Inferior parietal cortex (tissue), 1 donor: ENCODE results near the gene TTC39A.

Experiments used
- DNase-seq: peaks from one replicate; pipeline ENCODE4 v3.0.0-alpha.2; 2016; ENCODE audit errors: extremely low spot score

The TTC39A gene

DNA sequence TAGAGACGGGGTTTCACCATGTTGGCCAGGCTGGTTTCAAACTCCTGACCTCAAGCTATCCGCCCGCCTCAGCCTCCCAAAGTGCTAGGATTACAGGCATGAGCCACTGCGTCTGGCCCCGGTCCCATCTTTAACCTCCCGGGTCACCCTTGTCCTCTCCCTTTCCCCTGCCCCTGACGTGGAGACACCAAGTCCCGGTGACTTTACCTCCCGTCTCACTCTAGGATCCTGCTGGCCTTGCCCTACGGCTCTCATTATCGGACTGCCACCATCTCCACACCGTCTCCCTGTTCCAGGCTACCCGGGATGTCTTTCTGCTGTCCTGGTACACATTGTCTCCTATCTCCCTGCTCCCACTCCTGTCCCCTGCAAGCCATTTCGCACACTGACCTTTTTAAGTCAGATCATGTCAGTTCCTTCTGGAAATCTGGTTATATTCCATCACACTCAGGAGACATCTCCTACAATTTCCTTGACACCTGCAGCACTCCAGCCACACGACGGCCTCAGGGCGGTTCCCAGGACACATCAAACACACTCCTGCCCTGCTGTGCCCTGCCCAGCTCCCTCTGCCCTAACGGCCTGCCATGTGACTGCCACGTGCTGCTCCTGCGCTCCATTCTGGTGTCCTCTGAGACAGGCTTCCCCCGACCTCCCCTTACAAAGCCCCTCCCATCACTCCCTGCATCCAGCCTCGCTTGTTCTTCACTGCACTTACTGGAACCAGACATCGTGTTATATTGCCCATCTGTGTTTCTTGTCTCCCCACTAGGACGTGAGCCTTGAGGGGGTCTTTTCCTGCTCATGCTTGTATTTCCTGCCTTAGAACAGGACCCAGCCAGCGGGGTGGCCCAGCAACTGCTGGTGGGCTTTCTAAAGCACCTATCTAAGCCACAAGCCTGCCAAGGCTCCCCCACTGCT, 32.7 kb downstream of the TTC39A start:
- no peak for DNase-seq

DNA sequence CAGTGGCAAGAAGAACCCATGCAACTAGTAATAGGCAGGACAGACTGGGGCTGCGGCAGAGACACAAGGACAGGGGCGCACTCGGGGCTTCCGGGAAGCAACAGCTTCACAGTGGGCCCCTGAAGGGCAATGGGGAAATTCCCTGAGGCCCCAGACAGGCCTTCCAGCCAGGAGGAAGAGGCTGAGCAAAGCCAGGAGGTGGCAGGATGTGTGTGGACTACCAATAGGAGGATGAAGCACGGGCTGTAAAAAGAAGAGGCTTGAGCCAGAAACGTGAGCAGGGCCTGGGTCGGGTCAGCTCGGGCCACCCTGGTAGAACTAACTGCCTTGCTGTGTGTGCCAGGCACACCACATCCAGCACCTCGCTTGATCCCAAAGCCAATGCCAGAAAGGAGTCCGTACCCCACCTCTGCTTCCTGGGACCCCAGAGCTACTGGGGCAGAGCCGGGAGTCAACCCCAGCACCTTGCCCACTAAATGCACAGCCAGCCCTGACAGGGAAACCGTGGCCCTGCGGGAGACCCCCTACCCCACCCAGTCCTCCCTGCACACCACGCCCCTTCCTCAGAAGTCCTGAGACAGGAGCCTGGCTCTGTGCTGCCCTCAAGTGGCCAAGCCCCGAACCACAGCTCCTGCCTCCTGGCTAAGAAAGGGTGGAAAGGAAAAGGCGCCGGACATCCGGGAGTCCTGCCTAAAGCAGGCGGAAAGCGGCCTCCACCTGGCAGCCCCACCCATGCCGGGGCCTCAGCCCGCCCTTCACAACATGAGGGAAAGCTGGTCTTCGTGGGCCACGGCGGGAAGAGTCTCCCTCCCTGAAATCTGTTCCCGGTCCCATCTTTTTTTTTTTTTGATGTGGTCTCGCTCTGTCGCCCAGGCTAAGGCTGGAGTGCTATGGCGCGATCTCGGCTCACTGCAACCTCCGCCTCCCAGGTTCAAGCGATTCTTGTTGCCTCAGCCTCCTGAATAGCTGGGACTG, 33.7 kb downstream of the TTC39A start:
- peak; percentile 88 for DNase-seq

GRCh38 chr1:51295926-51296325, 34.4 kb downstream of the TTC39A start:
- DNase-seq = no peak

DNA sequence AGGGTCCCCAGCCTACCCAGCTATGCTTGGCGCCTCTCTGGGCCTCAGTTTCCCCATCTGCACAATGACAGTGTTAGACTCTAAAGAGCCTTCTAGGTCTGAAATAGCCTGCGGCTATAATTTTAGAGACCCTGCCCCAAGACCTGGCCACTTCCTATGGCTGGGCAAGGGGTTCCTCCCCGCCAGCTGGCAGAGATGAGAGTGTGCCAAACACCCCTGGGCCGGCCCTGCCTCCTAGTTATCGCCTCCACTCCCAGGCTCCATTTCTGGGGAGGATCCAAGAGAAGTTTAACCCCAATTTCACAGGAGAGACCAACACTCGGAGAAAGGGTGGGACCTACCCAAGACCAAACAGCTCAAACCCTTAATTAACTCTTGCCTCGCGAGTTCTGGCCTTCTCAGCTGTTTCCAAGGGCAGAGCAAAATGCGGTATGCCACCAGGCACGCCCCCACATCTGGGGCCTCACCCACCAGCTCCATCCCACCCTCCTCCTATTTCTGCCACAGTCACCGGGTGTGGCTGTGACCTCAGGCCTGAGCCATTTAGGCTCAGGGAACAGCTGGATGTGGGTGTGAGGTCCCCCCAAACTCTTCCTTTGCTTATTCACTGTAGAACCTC, 35.7 kb downstream of the TTC39A start:
- DNase-seq = no peak

DNA sequence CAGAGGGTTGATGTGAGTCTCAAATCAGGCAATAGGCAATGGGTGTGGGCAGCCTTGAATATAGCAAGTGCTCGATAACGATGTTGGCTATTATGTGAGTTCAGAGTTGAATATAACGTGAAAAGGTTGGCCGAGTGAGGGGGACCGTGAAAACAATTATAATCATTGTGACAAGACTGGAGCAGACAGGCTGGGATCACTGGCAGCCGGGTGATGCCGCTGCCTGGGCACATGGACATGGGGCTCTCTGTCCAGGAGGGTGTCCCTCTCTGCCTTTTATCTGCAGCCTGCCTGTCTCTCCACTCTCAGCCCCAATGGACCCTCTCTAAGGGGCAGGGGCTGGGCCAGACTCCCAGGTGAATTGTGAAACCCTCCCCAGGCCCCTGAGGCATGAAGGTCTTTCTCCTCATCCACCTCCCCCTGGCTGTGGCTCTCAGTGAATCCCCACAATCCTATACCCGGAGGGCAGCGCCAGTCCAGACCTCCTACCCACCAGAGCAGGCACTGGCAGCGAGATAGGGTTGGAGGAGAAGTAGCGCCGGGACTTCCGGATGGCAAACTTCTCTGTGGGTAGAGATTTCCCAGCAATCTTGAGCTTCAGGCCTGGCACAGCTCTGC, 36.4 kb downstream of the TTC39A start:
- no peak for DNase-seq

DNA sequence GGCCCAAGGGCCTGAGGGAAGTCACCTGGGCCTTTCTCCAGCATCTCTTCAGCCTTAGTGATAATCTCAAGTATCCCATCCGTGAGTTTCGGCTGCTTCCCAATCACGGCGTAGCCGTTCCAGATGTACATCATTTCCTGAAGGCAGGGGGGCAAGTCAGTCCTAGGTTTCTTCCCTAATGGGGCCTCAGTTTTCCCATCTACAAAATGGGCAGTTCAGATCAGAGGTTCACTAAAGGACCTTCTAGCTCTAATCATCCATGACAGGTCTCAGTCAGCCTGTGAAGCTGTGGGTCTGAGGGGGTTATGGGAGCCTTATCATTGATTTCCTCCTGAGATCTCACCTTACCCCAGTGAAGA, 39.9 kb downstream of the TTC39A start:
- no peak for DNase-seq

- DNase-seq = no peak
Observed at GRCh38 chr1:51289676-51290488, 40.5 kb downstream of the TTC39A start.

DNA sequence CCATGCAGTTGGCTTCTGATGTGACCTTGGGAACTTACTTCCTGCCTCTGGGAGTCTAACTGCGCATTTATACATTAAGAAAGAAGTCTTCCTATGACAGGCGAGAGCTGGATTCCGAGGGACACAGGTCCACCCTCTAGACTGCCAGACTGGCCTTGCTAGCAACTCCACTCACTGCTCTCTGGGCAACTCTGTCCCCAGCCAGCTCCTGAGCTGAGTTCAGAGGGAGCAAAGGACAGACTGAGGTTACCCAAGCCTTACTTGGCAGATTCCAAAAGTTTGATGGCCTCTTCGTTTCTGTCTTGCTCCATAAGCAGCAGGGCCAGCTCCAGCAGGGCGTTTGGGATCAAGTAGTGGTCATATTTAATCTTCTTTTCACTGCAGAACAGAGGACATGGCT, 41.8 kb downstream of the TTC39A start:
- no peak for DNase-seq

- no peak for DNase-seq
Observed at GRCh38 chr1:51287966-51288365, 42.4 kb downstream of the TTC39A start.

- DNase-seq = no peak
Observed at GRCh38 chr1:51285055-51285454, 45.3 kb downstream of the TTC39A start.

DNA sequence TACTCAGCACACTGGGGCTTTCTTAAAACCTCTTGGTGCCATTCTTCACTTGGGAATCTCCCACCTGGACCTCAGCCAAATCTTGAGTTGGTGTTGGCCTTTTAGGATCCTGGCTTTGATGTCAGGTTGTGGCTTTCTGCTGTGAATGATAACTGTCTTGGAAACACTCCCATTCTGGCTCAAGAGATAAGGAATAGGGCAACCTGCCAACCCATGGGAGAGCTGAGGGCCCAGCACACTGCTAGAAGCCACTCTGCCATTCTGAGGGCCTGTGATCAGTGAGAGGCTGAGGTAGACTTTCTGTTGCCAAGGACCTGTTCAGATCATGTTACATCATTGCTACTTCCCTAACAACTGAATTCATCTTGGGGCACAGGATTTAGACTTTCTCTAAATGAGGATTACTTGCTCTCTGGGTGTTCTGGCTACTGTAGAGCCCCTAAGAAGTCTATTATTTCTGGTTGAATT, 45.8 kb downstream of the TTC39A start:
- DNase-seq = peak; percentile 61

DNA sequence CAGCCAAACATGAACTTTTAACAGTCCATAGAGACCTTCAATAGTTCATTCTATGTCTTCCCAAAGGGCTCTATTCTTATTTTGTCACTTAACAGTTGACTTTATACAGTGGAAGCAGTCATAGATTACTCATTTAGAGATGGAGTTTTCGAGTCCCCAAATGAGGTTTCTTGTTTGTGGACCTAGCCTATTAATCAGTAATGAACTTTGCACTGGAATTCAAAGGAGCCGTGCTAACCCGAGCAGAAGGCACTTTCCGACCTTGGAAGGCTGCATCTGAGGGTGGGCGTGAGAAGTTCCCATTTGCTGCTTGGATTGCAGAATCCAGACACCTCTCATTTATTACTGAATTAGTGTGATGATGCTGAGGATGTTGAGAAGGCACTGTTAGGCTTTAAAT, 46.4 kb downstream of the TTC39A start:
- no peak for DNase-seq

DNA sequence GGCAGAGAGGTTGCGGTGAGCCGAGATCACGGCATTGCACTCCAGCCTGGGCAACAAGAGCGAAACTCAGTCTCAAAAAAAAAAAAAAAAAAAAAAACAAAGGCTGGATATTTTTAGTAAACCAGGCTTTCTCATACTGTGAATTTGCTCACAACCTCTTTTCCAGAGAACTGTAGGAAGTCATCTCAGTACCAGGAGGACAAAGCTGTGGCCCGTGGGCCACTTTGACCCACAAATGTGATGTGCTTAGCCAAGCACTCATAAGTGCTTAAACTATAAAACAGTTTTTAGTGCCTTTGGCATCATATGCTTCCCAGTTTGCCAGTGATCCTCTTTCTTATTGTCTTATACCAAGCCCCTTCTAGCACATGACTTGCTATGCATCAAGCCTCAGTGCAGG, 47.8 kb downstream of the TTC39A start:
- DNase-seq = no peak

- no peak for DNase-seq
Observed at GRCh38 chr1:51281807-51282206, 48.6 kb downstream of the TTC39A start.

DNA sequence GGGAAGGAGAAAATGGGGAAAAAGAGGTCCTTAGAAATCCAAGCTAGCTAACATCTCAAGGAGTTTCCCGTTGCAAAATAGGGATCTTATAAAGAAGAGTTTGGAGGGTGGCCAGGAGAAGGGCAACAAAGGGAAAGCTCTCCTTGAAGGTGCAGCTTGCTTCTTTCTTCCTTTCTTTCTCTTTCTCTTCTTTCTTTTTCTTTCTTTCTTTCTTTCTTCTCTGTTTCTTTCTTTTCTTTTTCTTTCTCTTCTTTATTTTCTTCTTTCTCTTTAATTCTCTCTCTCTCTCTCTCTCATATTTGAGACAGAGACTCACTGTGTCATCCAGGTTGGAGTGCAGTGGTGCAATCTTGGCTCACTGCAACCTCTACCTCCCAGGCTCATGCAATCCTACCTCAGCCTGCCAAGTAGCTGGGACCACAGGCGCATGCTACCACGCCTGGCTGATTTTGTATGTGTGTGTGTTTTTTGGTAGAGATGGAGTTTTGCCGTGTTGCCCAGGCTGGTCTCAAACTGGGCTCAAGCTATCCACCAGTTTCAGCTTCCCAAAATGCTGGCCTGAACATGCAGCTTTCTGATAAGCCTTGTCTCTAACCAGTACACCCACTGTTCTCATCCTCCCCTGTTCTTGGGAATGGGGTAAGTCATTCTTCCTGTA, 49.9 kb downstream of the TTC39A start:
- DNase-seq = no peak

GRCh38 chr1:51276286-51276685, 54.1 kb downstream of the TTC39A start:
- DNase-seq = no peak

GRCh38 chr1:51274676-51275075, 55.7 kb downstream of the TTC39A start:
- DNase-seq = no peak

DNA sequence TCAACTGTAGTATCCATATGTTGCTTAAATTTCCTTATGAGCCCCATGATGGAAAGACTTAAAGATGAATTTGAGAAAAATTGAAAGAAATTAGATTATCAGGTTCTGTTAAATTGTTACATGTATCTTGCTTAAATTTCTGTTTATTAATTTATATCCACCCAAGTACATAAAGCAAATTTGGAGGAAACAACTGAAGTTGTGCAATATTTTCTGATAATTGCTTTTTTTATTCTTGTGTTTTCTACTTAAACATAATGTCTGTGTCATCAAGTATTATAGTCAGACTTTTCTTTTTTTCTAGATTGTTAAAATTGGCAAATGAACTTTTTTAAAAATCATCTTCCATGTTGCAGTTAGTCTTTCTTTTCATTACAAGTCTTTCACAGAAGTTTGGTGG, 57.4 kb downstream of the TTC39A start:
- no peak for DNase-seq

GRCh38 chr1:51270751-51271150, 59.6 kb downstream of the TTC39A start:
- DNase-seq = no peak

- no peak for DNase-seq
Observed at GRCh38 chr1:51268634-51269033, 61.7 kb downstream of the TTC39A start.
